DMS114 treated with DMSO at 0.1 percent for 48 hours (cell line): ENCODE measurements around the gene DAZL.

Experiments
- DNase-seq: peaks from one replicate; lab custom pipeline; 2025; ENCODE audit not compliant: unreplicated experiment; lab: John Stamatoyannopoulos, UW

DAZL gene

DNA sequence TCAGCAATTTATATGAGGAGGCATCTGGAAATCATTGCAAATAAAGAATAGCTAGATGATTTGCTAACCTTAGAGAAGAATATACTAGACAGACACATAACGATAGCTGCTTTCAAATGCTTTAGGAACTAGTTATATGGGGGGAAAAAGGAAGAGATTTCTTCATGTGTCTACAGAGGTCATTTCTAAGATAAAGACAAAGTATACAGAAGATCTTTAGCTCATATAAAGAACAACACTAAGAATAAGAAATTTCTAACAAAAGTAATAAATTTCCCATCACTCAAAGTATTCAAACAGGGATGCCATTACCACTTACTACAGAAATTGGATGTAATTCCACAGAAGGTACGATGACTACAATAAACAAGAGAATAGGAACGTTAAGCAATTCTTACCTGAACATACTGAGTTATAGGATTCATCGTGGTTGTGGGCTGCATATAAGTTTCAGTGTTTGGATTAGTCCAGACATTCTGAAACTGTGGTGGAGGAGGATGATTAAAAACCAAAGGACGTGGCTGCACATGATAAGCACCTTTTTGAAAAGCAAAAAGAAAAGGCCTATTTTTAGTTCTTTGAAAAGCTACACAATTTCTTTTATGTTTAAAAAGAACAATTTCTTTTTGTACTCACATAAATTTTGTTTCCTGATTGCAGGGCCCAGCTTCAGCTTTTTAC is 8.7 kb downstream of the DAZL start:
- DNase-seq, result no peak

- no peak for DNase-seq
Observed at GRCh38 chr3:16595778-16596177, 9.4 kb downstream of the DAZL start.

- no peak for DNase-seq
Observed at GRCh38 chr3:16589867-16590624, 15.2 kb downstream of the DAZL start.

GRCh38 chr3:16589120-16589519 is 16.1 kb downstream of the DAZL start:
- DNase-seq, result no peak

GRCh38 chr3:16587681-16588060 is 17.6 kb downstream of the DAZL start:
- no peak for DNase-seq

- no peak for DNase-seq
Observed at GRCh38 chr3:16587047-16587680, 18.1 kb downstream of the DAZL start.

DNA sequence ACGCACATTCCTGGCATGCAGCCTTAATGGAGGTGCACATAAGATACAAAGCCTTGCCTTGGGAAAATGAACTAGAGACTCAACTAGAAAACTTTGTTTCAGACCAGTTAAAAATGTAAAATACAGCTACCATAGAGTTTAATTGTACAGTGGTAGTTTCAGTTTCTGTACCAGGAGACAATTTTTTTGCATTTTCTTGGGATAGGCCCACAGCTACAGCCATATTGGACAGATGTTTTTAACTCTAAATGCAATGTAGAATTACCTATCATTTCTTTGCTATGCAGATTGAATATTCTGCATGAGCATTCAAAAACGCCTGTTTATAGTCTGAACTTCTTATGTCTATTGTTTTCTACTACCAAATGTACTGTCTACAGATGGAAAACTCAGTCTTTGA is 20.3 kb downstream of the DAZL start:
- DNase-seq, result no peak

- no peak for DNase-seq
Observed at GRCh38 chr3:16583551-16583950, 21.7 kb downstream of the DAZL start.

DNA sequence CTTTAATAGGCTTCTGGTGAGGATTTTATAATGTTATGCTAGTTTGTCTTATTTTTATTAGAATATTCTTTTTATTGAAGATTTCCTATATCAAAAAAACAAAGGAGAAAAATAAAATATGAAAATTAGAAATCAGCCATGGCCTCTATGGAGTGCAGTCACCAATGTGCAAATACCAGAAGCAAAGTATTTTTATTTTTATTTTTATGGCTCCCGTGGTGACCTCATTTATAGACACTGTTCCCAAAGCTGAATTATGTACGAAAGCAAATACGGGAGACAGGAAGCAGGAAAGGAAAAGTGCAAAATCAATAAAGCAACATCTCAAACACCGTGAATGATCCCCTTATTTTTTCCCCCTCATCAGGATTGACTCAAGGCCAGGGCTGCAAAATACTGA is 35.1 kb downstream of the DAZL start:
- no peak for DNase-seq

GRCh38 chr3:16568532-16568931 is 36.7 kb downstream of the DAZL start:
- DNase-seq, result no peak

DNA sequence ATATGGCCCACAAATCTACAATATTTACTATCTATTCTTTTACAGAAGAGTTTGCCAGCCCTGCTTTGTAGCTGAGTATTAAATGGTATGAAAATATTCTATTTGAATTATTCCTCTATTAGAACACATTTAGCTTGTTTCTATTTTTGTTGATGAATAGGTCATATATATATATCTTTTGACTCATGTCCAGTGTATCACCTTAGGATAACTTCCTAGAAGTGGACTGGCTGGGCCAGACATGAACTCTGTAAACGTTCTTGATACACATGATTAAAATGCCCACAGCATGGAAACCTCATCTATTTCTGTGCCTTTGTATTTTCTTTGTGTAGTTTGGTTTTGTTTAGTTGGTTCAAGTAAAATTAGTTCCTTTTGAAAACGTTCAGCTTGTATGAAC is 37.1 kb downstream of the DAZL start:
- DNase-seq, result no peak

DNA sequence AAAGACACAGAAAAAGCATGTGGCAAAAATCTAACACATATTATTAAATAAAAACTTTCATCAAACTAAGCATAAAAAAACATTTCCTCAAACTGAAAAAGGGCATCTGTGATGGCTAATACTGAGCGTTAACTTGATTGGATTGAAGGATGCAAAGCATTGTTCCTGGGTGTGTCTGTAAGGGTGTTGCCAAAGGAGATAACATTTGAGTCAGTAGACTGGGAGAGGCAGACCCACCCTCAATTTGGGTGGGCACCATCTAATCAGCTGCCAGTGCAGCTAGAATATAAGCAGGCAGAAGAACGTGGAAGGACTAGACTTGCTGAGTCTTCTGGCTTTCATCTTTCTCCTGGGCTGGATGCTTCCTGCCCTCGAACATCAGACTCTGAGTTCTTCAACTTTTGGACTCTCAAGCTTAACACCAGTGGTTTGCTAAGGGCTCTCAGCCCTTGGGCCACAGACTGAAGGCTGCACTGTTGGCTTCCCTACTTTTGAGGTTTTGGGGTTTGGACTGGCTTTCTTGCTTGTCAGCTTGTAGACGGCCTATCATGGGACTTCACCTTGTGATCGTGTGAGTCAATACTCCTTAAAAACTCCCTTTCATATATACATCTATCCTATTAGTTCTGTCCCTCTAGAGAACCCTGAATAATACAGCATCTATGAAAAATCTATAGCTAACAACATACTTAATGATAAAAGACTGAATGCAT is 45.4 kb downstream of the DAZL start:
- DNase-seq, result no peak

GRCh38 chr3:16554126-16554525 is 51.1 kb downstream of the DAZL start:
- no peak for DNase-seq

DNA sequence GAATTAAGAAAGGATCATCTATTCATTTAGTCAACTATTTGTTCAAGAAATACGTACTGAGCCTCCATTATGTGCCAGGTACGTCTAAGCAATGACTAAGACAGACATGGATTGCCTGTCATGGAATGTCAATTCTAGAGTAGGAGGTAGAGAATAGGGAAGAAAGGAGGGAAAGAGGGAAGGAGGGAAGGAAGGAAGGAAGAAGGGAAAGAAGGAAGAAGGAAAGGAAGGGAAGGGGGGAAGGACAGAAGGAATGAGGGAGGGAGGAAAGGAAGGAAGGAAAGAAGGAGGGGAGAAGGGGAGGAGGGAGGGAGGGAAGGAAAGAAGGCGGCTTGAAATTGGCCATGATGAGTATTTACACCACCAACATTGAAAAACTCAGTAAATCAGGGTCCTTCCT is 52.5 kb downstream of the DAZL start:
- DNase-seq, result no peak

DNA sequence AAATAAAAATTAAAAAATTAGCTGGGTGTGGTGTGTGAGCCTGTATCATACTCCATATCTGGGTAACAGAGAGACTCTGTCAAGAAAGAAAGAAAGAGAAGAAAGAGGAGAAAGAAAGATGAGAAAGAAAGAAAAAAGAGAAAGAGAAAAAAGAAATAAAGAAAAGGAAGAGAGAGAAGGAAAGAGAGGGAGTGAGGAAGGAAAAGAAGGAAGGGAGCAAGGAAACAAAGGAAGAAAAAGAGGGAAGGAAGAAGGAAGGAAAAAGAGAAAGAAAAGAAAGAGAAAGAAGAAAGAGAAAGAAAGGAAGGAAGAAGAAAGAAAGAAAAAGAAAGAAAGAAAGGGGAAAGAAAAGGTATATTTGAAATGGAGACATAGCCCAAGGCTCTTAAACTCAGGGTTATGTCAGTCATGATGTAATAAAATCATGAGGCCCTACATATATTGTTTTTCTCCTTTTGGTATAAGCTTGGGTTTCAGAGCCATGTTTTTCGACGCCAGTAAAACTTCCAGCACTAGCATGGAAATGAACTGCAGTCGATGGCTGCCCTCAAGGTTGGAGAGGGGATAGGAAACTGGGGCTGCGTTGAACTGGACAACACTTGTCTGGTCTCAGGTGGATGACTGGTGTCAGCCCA is 53.8 kb downstream of the DAZL start:
- no peak for DNase-seq

DNA sequence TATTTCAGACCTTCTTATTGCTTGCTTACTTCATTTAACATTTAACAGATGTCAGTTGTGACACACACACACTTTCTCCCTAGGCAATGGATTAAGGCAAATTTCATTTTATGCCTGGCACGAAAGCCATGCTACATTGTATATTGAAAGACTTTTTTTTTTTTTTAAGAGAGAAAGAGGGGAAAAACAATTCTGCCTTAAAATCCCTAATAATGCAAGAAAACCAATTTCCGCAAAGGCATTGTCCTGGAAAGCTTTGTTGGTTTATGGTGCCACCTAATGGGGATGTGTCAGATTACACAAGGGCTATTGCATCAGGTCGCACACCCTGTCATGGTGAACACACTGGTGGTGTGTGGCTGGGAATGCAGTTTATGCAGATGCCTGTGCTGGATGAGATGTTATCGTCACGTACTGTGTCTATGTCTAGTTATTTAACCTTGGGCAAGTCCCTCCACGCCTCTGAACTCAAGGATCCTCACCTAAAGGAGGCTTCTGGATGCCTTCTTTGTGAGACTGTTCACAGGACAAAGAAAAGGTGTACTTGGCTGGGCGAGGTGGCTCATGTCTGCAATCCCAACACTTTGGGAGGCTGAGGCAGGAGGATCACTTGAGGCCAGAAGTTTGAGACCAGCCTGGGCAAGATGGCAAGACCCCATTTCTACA is 54.4 kb downstream of the DAZL start:
- peak; percentile 68 for DNase-seq

GRCh38 chr3:16550305-16550675 is 54.9 kb downstream of the DAZL start:
- DNase-seq, result no peak

- DNase-seq, result no peak
Observed at GRCh38 chr3:16548721-16549120, 56.5 kb downstream of the DAZL start.

DNA sequence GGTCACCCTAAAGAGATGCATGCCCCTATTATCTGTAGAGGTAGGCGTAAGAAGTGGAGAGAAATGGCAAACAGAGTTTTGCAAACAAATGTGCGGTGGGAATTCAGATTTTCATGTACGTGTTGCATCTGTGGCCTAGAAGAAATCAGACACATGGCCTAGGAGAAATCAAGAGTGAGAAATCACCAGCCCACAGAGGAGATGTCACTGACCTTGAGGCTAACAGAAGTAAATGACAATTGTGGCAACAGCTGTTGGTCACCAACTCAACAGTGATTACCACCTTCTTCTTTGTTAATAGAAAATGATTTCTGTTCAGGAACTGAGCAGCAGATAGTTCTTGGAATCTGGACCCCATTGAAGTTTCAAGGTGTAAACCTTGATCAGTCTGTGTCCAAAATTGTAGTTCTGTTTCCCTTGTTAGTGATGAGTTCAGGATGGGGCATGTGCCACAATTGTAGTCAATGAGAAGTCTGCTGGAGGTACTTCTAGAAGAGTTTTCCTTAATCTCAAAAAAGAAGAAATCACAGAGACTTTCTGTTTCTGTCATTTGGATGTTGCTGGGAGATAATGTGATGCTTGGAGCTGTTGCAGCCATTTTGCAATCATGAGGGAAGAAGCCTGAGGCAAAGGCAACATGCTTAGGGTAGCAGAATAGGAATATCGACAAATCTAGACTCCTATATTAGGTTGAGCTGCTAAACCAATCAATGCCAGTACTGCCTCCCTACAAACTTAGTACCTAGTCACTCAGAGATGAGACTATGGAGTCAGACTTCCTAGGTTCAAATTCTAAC is 57.5 kb downstream of the DAZL start:
- no peak for DNase-seq
